GM12865 (cell line): ENCODE measurements around the gene WDR1.

Experiments used
- DNase-seq: peaks from one replicate; pipeline ENCODE4 v3.0.0; 2010; ENCODE audit warnings: low read depth
- H3K4me3 ChIP-seq: 2 replicates; pipeline ENCODE4 v1.5.1; 2011; ENCODE audit warnings: mild to moderate bottlenecking, low read depth, low read length, control low read depth
- CTCF ChIP-seq: IDR thresholded peaks from 2 replicates; pipeline ENCODE4 v1.5.1; 2011; ENCODE audit warnings: low read length, control low read depth, low read depth, inconsistent platforms; ENCODE audit not compliant: insufficient read depth; ENCODE audit errors: missing control alignments

Gene WDR1

GRCh38 chr4:10102474-10103332 lies 13.9 kb downstream of the WDR1 start:
- DNase-seq: no peak
- no peak for TF ChIP-seq CTCF
- H3K4me3 ChIP-seq: no peak overlapping the region

- no peak overlapping the region for H3K4me3 ChIP-seq
- TF ChIP-seq CTCF: no peak
- no peak for DNase-seq
Measured at GRCh38 chr4:10101671-10102473, 14.7 kb downstream of the WDR1 start.

GRCh38 chr4:10100734-10101216 lies 15.8 kb downstream of the WDR1 start:
- DNase-seq: no peak
- no peak for TF ChIP-seq CTCF

GRCh38 chr4:10099499-10100325 lies 16.9 kb downstream of the WDR1 start:
- no peak for TF ChIP-seq CTCF
- DNase-seq: no peak
- no peak overlapping the region for H3K4me3 ChIP-seq

More at GRCh38 chr4:10100734-10101216, 15.8 kb downstream of the WDR1 start:
- no peak overlapping the region for H3K4me3 ChIP-seq

DNA sequence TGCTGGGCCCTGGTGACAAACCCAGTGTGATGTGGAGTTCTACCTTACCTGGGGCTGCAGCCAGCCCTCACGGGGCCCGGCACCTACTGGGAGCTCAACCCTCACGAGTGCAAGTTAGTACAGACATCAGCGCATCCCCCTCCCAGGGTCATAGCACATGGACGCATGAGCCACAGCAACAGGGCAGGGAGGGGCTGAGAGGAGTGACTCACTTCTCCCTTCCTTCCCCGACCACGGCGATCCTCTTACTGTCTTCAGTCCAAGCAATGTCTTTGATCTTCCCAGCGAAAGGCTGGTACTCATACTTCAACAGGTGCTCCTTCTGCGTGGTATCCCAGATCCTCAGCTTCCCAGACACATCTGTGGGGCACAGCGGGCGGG lies 17.8 kb downstream of the WDR1 start:
- TF ChIP-seq CTCF: no peak
- H3K4me3 ChIP-seq: no peak overlapping the region
- DNase-seq: no peak
